Measurements from ENCODE around the gene TNFRSF8.
A peak's percentile ranks its signal among the peaks of the same experiment; 100 is the strongest.

TNFRSF8 gene

DNA sequence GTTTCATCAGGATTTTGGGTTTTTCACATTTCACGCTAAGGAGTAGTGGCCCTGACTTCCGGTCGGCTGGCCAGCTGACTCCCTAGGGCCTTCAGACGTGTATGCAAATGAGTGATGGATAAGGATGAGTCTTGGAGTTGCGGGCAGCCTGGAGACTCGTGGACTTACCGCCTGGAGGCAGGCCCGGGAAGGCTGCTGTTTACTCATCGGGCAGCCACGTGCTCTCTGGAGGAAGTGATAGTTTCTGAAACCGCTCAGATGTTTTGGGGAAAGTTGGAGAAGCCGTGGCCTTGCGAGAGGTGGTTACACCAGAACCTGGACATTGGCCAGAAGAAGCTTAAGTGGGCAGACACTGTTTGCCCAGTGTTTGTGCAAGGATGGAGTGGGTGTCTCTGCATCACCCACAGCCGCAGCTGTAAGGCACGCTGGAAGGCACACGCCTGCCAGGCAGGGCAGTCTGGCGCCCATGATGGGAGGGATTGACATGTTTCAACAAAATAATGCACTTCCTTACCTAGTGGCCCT is 80.6 kb downstream of the TNFRSF8 start:
- DNase-seq = peak in 1 of 2 experiments; percentile 56

DNA sequence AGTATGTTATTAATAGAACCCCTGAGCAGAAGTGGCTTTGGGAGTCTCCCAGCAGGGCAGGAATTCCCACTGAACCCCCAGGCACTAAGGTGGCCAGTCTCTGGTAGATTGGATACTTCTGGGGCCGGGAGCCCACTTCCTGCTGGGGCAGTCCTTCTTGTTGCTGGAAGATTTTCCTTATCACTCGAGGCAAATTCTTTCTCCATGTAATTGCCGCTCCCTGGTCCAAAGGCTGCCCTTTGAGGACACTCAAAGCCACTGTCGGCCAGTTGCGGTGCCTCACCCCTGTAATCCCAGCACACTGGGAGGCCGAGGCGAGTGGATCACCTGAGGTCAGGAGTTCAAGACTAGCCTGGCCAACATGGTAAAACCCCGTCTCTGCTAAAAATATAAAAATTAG is 81.1 kb downstream of the TNFRSF8 start:
- DNase-seq = no peak

- no peak for DNase-seq
Observed at GRCh38 chr1:12144969-12145368, 81.9 kb downstream of the TNFRSF8 start.

DNA sequence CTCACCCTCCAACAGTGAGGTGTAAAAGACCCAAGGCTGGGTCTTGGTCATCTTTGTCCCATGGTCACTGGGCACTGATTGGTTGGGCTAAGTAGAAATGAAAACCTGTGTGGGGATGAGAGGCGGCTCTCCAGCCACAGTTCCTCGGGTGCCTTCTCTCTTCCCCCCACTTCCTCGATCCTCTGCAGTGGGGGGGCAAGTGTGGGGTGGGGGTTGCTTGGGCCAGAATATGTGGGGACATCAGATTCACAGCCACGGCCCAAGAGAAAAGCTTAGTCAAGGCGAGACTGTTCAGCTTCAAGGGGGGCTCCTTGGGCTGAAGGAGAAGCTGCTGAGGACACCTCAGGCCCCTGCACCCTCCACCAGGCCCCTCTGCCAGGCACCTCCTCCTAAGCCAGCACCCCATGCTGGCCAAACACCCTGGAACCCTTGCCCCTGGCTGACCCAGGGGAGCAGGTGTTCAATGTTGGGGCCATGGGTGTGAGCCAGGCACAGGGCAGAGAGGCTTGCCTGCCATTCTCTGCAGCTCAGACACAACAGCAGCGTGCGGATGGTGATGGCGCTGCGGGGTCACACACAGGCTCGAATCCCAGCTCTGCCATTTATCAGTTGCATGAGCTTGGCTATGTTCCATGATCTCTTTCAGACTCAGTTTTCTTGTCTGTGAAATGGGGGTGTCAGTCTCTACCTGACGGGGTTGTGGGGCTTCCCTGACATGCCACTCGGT is 82.7 kb downstream of the TNFRSF8 start:
- DNase-seq = no peak

DNA sequence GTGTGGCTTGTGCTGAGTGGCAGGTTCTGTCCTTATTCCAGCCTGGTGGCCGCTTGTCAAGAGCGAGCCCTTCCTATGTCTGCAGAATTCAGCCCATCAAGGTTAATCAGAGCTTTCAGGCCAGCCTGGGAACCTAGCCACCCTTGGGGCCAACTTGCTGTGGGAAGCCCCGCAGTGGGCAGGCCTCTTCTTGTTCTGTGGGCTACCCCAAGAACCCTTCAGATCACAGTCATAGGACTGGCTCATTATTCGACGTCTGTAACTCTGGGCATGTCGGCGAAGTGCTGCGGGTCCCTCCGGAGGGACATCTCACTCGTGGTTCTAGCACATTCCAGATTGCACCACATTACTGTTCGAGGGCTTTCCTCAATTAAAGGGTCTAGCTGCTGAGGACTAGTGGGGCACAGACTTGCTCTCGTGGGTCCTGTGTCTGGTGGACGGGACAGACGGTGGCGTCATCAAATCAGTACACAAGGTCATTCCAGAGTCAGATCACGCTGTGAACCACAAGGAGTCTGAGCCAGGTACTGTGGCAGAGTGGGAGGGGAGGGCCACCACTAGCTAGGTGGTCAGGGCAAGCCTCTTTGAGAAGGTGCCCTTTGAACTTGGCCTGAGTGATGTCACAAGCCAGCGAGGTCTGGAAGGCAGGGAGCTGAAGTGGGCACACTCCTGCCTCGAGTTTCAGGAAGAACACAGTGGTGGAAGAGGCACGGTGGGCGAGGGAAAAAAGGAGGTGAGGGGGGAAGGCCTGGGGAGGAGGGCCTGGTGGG is 83.4 kb downstream of the TNFRSF8 start:
- no peak for DNase-seq

GRCh38 chr1:12147201-12147701 is 84.1 kb downstream of the TNFRSF8 start:
- no peak for DNase-seq

- no peak for DNase-seq
Observed at GRCh38 chr1:12148160-12148957, 85.3 kb downstream of the TNFRSF8 start.

DNA sequence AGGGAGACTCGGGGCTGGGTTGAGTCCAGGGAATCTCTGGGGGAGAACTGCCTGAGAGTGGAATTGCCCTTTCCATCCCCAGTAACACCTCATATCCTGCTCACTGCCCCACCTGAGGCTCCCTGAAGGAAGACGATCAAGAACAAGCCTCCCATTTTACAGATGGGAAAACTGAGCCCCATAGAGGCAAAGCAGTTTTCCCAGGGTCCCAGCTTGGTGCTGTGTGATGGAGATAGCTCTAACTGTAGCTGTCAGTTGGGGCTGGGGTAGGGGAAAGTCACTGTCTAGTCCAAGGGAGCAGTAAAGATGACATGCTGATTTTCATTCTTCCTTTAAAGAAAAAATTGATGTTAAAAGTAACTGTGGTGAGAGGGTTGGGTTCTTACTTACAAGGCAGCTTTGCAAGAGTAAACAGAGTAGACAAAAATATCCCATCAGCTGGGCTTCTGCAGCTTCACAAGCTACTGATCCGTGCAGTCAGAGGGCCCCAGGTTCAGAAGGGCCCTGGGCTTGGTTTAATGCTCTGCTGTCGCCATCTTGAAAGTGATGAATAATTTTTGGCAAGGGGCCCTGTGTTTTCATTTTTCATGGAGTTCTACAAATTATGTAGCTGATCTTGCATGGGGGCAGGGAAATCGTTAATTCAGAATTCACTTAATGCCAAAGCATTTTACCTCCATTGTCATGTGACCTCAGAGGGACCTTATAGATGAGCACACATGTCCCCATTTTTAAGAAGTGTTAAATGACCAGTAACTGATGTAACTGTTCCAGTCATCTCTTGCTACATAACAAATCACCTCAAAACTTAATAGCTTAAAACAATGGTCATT is 86.1 kb downstream of the TNFRSF8 start:
- DNase-seq = no peak

- no peak for DNase-seq
Observed at GRCh38 chr1:12149791-12150175, 86.7 kb downstream of the TNFRSF8 start.

DNA sequence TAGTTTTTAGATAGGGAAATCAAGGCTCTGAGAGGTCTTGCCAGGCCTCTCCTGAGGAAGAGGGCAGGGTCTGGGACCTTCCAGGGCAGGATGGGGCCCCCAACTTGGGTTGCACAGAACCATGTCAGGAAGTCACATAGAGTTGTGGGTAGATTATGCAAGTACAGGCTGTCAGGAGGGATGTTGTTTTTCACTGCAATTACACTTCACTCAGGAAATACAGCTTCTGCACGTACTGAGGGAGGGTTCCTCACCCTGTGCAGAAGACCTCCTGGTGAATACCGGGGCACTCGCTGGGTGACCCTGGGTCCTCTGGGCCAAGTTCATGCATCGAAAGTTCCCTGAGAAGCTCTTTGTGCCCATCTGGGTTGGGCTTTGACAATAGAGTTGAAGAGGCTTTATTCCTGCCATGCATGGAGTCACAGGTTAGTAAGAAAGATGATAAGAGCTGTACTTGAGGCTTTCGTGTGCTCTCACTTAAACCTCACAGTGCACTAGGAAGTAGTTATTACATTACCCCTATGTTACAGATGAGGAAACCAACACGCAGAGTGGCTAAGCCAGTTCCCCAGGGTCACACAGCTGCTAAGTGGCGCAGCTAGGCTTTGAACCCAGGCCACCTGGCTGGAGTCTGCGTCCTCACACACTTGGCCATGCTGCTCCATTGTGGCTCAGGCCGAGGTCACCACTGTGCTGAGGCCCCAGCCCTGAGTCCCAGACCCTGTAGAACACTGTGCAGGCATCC is 87.5 kb downstream of the TNFRSF8 start:
- peak in 1 of 2 experiments; percentile 57 for DNase-seq

GRCh38 chr1:12151465-12151864 is 88.4 kb downstream of the TNFRSF8 start:
- no peak for DNase-seq

DNA sequence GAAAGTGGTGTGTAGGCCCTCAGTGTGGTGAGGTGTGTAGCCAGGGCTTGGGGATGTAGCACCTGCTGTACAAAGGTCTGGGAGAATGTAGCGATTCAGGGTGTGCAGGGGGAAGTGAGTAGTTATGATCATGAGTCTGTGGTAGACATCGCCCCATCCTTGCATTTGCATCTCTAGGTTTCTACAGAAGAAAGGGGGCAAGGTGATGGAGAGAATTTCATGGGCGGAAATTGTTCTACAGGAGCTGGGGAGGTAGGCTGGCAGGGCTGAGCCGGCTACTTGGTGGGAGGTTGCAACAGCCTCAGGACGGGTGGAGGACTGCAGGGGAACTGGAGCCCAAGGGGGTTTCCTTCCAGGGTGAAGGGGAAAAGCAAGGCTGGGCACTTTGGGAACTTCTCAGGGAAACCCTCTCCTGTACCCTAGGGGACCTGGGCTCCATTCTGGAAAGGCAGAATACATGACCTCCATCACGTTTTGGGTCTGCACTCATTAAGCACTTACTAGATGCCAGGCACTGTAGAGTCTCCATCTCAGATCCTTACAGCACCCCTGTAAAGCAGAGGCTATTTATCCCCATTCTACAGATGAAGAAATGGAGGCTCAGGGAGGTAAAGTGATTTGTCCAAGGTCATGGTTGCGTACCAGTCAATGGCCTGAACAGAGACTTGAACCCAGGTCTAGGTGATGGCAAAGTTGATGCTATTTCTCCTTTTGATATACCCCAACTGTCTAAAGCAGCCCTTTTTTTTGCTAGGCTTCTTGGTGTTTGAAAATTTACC is 89.2 kb downstream of the TNFRSF8 start:
- no peak for DNase-seq

DNA sequence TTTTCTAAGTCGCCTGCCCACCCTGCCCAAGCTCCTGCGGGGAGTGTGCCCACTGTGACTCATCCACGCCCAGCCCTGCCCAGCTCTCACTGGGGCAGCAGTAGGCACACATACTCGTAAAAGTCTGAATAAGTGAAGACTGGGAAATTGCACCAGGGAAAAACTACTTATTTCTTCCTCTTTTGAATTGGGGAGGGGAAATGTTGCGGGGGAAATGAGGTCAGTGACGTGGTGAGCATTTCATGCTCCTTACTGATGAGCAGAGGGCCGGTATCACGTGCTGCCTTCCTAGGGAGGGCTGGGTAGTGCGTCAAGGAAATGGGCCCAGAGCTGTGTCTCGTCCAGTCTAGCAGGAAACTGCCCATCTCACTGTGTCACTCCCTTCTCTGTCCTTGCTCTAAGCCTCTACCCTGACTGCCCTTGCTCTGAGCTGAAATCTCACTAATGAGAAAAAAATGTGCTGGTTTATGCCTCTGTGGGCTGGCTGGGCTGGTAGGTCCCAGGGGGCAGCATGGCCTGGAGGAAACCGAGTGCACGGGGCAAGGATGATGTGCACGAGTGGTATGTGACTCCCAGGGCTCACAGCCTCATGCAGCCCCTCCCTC is 90.2 kb downstream of the TNFRSF8 start:
- DNase-seq = no peak

- DNase-seq = no peak
Observed at GRCh38 chr1:12155328-12155727, 92.2 kb downstream of the TNFRSF8 start.

- peak; percentile 62 to 67 for DNase-seq
Observed at GRCh38 chr1:12157366-12158231, 94.5 kb downstream of the TNFRSF8 start.

- DNase-seq = no peak
Observed at GRCh38 chr1:12158357-12159092, 95.4 kb downstream of the TNFRSF8 start.

GRCh38 chr1:12159816-12160215 is 96.7 kb downstream of the TNFRSF8 start:
- no peak for DNase-seq

GRCh38 chr1:12161324-12161661 is 98.2 kb downstream of the TNFRSF8 start:
- DNase-seq = no peak
